Gastrocnemius medialis (tissue), 4 donors: Measurements from ENCODE around the gene RAD17.

Experiments used
- POLR2A ChIP-seq, 2 donors: fragments of 450-650 bp; IDR thresholded peaks; one replicate each; pipeline ENCODE4 v1.6.1; 2017; ENCODE audit warnings: antibody characterized with exemption in 2 of 2, mild to moderate bottlenecking in 2 of 2, moderate library complexity in 2 of 2
- TF ChIP-seq, protein P1 (sequence below), 5 experiments: fragments of 450-650 bp in 3 of 5; fragments of 200-600 bp in 2 of 5; sonication (generic) in 2 of 5; IDR thresholded peaks in 4 of 5; conservative IDR thresholded peaks in 1 of 5; 1 replicate in 4 of 5; 2 replicates in 1 of 5; pipeline ENCODE4 v1.5.1; 2016 to 2019; ENCODE audit warnings: antibody characterized with exemption in 5 of 5, mild to moderate bottlenecking in 3 of 5, moderate library complexity in 3 of 5

DNA sequence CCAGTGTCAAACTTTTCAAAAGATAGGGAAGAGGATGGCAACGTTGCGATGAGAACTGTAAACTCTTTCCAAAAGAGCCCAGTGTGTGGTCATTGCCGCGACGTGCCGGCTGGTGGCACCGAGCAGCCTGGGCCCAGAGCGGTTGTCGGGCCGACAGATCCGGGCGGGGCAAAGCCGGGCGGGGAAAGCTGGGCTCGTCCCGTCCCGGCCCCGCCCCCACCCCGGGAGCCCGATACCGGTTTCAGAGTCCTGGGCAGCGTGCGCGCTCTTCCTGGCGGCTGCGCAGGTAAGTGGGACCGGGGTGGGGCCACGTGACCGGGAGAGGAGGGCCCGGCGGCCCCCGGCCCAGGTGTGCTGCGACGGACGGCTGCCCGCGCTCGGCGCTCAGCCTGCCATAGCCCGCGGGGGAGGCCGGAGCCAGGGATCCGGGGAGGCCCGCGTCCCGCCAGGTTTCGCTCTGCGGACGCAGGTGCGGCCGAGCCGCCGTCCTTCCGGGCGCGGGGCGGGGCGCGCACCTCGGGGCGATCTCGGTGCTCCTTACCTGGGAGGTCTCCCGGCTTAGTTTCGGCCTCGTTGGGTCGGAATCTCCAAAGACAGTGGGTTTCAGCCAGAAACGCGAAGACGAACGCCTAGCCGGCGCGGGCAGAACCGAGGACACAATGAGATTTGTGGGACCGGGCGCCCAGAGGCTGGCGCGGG, 45.4 kb downstream of the RAD17 start, which contains the start of gene MARVELD2:
- TF ChIP-seq POLR2A (IDR thresholded peaks at IDR 0.05), result no peak
- TF ChIP-seq, protein P1, sequence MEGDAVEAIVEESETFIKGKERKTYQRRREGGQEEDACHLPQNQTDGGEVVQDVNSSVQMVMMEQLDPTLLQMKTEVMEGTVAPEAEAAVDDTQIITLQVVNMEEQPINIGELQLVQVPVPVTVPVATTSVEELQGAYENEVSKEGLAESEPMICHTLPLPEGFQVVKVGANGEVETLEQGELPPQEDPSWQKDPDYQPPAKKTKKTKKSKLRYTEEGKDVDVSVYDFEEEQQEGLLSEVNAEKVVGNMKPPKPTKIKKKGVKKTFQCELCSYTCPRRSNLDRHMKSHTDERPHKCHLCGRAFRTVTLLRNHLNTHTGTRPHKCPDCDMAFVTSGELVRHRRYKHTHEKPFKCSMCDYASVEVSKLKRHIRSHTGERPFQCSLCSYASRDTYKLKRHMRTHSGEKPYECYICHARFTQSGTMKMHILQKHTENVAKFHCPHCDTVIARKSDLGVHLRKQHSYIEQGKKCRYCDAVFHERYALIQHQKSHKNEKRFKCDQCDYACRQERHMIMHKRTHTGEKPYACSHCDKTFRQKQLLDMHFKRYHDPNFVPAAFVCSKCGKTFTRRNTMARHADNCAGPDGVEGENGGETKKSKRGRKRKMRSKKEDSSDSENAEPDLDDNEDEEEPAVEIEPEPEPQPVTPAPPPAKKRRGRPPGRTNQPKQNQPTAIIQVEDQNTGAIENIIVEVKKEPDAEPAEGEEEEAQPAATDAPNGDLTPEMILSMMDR (IDR thresholded peaks at IDR 0.05 in 4 of 5, conservative IDR thresholded peaks at IDR 0.05 in 1 of 5), result no peak
